Mesenchymal stem cell (in vitro differentiated cells and primary cell): ENCODE measurements around the gene CRLF1.

ENCODE experiments used
- DNase-seq: peaks from one replicate; pipeline ENCODE4 v3.0.0-alpha.2; 2013
- H2AFZ ChIP-seq: one replicate; pipeline ENCODE4 v1.6.1; 2013; ENCODE audit warnings: low read depth, mild to moderate bottlenecking, control low read depth, inconsistent platforms, low read length, moderate library complexity
- H2AK5ac ChIP-seq: 2 replicates; pipeline ENCODE4 v1.6.1; 2013; ENCODE audit warnings: low read length, moderate library complexity, mild to moderate bottlenecking, inconsistent platforms; ENCODE audit not compliant: severe bottlenecking
- H2BK120ac ChIP-seq: one replicate; pipeline ENCODE4 v1.6.1; 2013; ENCODE audit warnings: low read depth, mild to moderate bottlenecking, inconsistent platforms, low read length, moderate library complexity
- H2BK12ac ChIP-seq, 2 experiments: one replicate each; pipeline ENCODE4 v1.6.1; 2013; ENCODE audit warnings: inconsistent platforms in 2 of 2, low read length in 2 of 2, mild to moderate bottlenecking in 2 of 2, moderate library complexity in 2 of 2, control low read depth in 1 of 2
- H2BK15ac ChIP-seq: one replicate; pipeline ENCODE4 v1.6.1; 2013; ENCODE audit warnings: mild to moderate bottlenecking, low read depth, inconsistent platforms; ENCODE audit not compliant: poor library complexity, severe bottlenecking
- H2BK5ac ChIP-seq: 2 replicates; pipeline ENCODE4 v1.6.1; 2013; ENCODE audit warnings: low read depth, mild to moderate bottlenecking, low read length, control low read depth, inconsistent platforms; ENCODE audit not compliant: poor library complexity, severe bottlenecking
- H3K14ac ChIP-seq, 2 experiments: one replicate each; pipeline ENCODE4 v1.6.1; 2013; ENCODE audit warnings: inconsistent platforms in 2 of 2, low read length in 2 of 2, control low read depth in 1 of 2, mild to moderate bottlenecking in 1 of 2, moderate library complexity in 1 of 2
- H3K18ac ChIP-seq, 2 experiments: one replicate each; pipeline ENCODE4 v1.6.1; 2013; ENCODE audit warnings: inconsistent platforms in 2 of 2, low read length in 2 of 2, control low read depth in 1 of 2, low read depth in 1 of 2, mild to moderate bottlenecking in 1 of 2
- H3K23ac ChIP-seq, 2 experiments: one replicate each; pipeline ENCODE4 v1.6.1; 2013; ENCODE audit warnings: inconsistent platforms in 2 of 2, low read length in 2 of 2, mild to moderate bottlenecking in 2 of 2, moderate library complexity in 2 of 2, control low read depth in 1 of 2
- H3K27ac ChIP-seq: 2 replicates; pipeline ENCODE4 v1.5.1; 2013; ENCODE audit warnings: mild to moderate bottlenecking, moderate library complexity, low read length, control low read depth, inconsistent platforms; ENCODE audit not compliant: poor library complexity, severe bottlenecking
- H3K27me3 ChIP-seq, 2 experiments: 2 replicates each; pipeline versions ENCODE4 v1.6.1 to v1.7.0; 2013; ENCODE audit warnings: low read length in 2 of 2, mild to moderate bottlenecking in 2 of 2, moderate library complexity in 2 of 2, control low read depth in 1 of 2, inconsistent platforms in 1 of 2; ENCODE audit not compliant: control insufficient read depth in 1 of 2, insufficient read depth in 1 of 2
- H3K36me3 ChIP-seq, 2 experiments: 2 replicates each; pipeline versions ENCODE4 v1.6.1 to v1.7.0; 2013; ENCODE audit warnings: low read length in 2 of 2, control low read depth in 1 of 2, inconsistent platforms in 1 of 2, low read depth in 1 of 2, mild to moderate bottlenecking in 1 of 2; ENCODE audit not compliant: insufficient read depth in 2 of 2, control insufficient read depth in 1 of 2
- H3K4ac ChIP-seq, 2 experiments: one replicate each; pipeline ENCODE4 v1.6.1; 2013; ENCODE audit warnings: inconsistent platforms in 2 of 2, low read length in 2 of 2, mild to moderate bottlenecking in 2 of 2, moderate library complexity in 2 of 2, control low read depth in 1 of 2, low read depth in 1 of 2
- H3K4me1 ChIP-seq: 2 replicates; pipeline ENCODE4 v1.6.1; 2013; ENCODE audit warnings: low read depth, low read length, control low read depth; ENCODE audit not compliant: control insufficient read depth, insufficient read depth
- H3K4me2 ChIP-seq: 2 replicates; pipeline ENCODE4 v1.6.1; 2013; ENCODE audit warnings: low read length, mild to moderate bottlenecking, inconsistent platforms; ENCODE audit not compliant: poor library complexity, severe bottlenecking
- H3K4me3 ChIP-seq, 2 experiments: 2 replicates each; pipeline versions ENCODE4 v1.5.1 to v1.7.0; 2013; ENCODE audit warnings: low read length in 2 of 2, mild to moderate bottlenecking in 2 of 2, control low read depth in 1 of 2, low read depth in 1 of 2; ENCODE audit not compliant: insufficient read depth in 1 of 2
- H3K79me1 ChIP-seq: replicated peaks from 2 replicates; pipeline ENCODE4 v1.6.1; 2013; ENCODE audit warnings: mild to moderate bottlenecking, control low read depth, low read length, inconsistent platforms; ENCODE audit not compliant: poor library complexity, severe bottlenecking
- H3K9ac ChIP-seq: 2 replicates; pipeline ENCODE4 v1.7.0; 2013; ENCODE audit warnings: mild to moderate bottlenecking, low read length, moderate library complexity
- H3K9me3 ChIP-seq: 2 replicates; pipeline ENCODE4 v1.7.0; 2013; ENCODE audit warnings: mild to moderate bottlenecking, low read length; ENCODE audit not compliant: control insufficient read depth
- H4K8ac ChIP-seq: one replicate; pipeline ENCODE4 v1.6.1; 2013; ENCODE audit warnings: inconsistent platforms, mild to moderate bottlenecking, low read length, moderate library complexity
- H4K91ac ChIP-seq: one replicate; pipeline ENCODE4 v1.6.1; 2013; ENCODE audit warnings: mild to moderate bottlenecking, low read length, inconsistent platforms
- WGBS: methylation state at CpG from one replicate; pipeline ENCODE4 v1.1.7; 2013; ENCODE audit warnings: mixed read lengths; 5-methylcytosine and 5-hydroxymethylcytosine counted together

CRLF1 gene

GRCh38 chr19:18633321-18633720, 26.7 kb upstream of the CRLF1 start:
- Histone ChIP-seq H4K91ac (no peak overlapping the region), H3K4me1 (peaks cover 17% of the 10 kb centered on the region), H2AFZ (no peak overlapping the region), H3K27ac (no peak overlapping the region), H2BK5ac (no peak overlapping the region), H3K79me1 (peaks cover 8% of the 10 kb centered on the region), H4K8ac (no peak overlapping the region), H3K4ac (no peak overlapping the region), H2BK15ac (no peak overlapping the region), H3K36me3 (no peaks in the 10 kb centered on the region), H3K9me3 (no peaks in the 10 kb centered on the region), H3K18ac (no peak overlapping the region), H3K4me2 (no peak overlapping the region), H2BK12ac (no peak overlapping the region), H3K14ac (no peak overlapping the region), H2AK5ac (no peak overlapping the region), H3K23ac (no peak overlapping the region), H3K27me3 (peaks cover 14 to 20% of the 10 kb centered on the region in 2 experiments), H3K4me3 (no peak overlapping the region), H2BK120ac (no peak overlapping the region), H3K9ac (no peak overlapping the region)
- 73% methylated on average over 8 of the region's 8 CpGs for WGBS
- DNase-seq = no peak

DNA sequence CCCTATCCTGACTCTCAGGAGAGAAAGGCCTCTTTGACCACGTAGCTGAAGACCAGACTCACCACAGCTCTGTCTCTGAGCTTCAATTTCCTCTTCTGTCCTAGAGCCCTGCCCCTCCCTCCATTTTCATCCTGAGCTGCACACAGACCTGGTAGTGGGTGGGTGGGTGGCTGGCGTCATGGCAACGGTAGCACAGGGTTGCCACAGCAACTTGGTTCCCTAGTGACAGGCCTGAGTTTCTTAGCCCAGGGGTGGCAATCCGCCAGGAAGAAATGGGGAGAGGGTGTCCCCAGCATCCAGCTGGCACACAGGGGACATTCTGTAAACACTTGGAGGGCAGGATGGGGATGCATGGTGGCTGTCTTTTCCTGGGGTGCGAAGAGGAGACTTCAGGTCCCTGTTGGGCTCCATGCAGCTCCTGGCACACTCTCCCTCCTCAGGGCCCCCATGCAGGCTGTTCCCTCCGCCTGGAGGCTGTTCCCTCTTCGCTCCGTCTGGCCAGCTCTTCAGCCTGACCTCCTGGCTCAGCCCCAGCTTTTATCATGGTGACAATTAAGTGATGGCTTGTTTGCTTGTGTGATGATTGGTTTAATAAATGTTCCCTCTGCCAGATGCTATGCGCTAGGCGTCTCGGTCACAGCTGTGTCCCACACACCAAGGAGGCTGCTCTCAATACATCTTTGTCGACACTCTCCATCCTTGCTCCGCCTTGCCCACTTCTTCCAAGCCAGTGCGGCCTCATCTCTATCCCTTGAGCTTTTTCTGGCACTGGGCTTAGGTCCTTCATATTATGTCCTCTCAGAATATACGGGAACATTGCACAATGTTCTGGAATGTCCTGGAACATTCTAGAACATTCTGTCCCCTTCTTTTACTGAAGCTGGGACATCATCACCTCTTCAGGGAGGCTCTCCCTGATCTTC, 22.8 kb upstream of the CRLF1 start:
- H4K91ac ChIP-seq = peak overlapping the region; percentile 48
- no peak overlapping the region for H3K4me2 ChIP-seq
- H3K27me3 ChIP-seq = peaks cover 18 to 21% of the 10 kb centered on the region in 2 experiments
- no peak overlapping the region for H3K4me3 ChIP-seq
- no peak overlapping the region for H2BK5ac ChIP-seq
- H3K14ac ChIP-seq = peak overlapping the region in 1 of 2 experiments; percentile 70
- no peak overlapping the region for H2AFZ ChIP-seq
- H3K23ac ChIP-seq = no peak overlapping the region
- no peak overlapping the region for H2BK15ac ChIP-seq
- H2BK12ac ChIP-seq = no peak overlapping the region
- WGBS = 86% methylated on average over 13 of the region's 15 CpGs
- H3K9me3 ChIP-seq = no peaks in the 10 kb centered on the region
- no peak overlapping the region for H3K4ac ChIP-seq
- no peak overlapping the region for H3K9ac ChIP-seq
- H2AK5ac ChIP-seq = no peak overlapping the region
- no peak overlapping the region for H3K18ac ChIP-seq
- no peak for DNase-seq
- no peaks in the 10 kb centered on the region for H3K79me1 ChIP-seq
- no peaks in the 10 kb centered on the region for H3K36me3 ChIP-seq
- peak overlapping the region; percentile 9 for H4K8ac ChIP-seq
- H3K27ac ChIP-seq = no peak overlapping the region
- H2BK120ac ChIP-seq = no peak overlapping the region
- no peaks in the 10 kb centered on the region for H3K4me1 ChIP-seq

DNA sequence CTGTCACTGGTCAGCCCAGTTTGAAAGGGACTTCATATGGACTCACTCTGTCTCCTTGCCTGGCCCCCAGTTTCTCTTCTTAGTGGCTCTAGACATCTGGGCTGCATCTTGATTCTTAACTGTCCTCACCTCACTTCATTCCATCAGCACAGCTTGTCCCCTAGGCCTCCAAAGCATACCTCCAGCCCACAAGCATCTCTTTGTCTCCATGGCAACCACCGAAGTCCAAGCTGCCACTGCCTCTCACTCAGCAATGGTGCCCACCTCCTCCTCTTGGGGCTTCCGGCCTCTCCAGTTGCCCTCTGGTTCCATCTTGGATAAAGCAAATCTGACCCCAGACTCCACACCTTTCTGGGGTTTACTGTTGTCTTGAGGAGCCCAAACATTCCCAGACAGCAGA, 20.3 kb upstream of the CRLF1 start:
- Histone ChIP-seq H3K79me1 (no peaks in the 10 kb centered on the region), H3K4me2 (no peak overlapping the region), H2BK5ac (no peak overlapping the region), H3K4ac (no peak overlapping the region), H3K36me3 (no peaks in the 10 kb centered on the region), H3K18ac (no peak overlapping the region), H2AFZ (no peak overlapping the region), H2BK120ac (no peak overlapping the region), H3K27me3 (peaks cover 18 to 26% of the 10 kb centered on the region in 2 experiments), H3K9me3 (no peaks in the 10 kb centered on the region), H3K4me3 (no peak overlapping the region), H2AK5ac (no peak overlapping the region), H3K27ac (no peak overlapping the region), H3K4me1 (no peaks in the 10 kb centered on the region), H3K14ac (no peak overlapping the region), H3K9ac (no peak overlapping the region), H4K8ac (no peak overlapping the region), H2BK12ac (no peak overlapping the region), H4K91ac (no peak overlapping the region), H2BK15ac (no peak overlapping the region), H3K23ac (no peak overlapping the region)
- no peak for DNase-seq
- WGBS = 82% methylated on average over 2 of the region's 2 CpGs

- Histone ChIP-seq H3K14ac (no peak overlapping the region), H2BK120ac (no peak overlapping the region), H3K36me3 (no peaks in the 10 kb centered on the region), H2BK5ac (no peak overlapping the region), H3K18ac (no peak overlapping the region), H2AK5ac (no peak overlapping the region), H4K91ac (no peak overlapping the region), H2BK15ac (no peak overlapping the region), H4K8ac (no peak overlapping the region), H3K4me1 (no peaks in the 10 kb centered on the region), H3K27me3 (peaks cover 16 to 27% of the 10 kb centered on the region in 2 experiments), H3K79me1 (no peaks in the 10 kb centered on the region), H3K9me3 (peaks cover 5% of the 10 kb centered on the region), H3K4me2 (no peak overlapping the region), H3K27ac (no peak overlapping the region), H2BK12ac (no peak overlapping the region), H3K23ac (no peak overlapping the region), H3K4ac (no peak overlapping the region), H3K9ac (no peak overlapping the region), H2AFZ (no peak overlapping the region), H3K4me3 (no peak overlapping the region)
- WGBS = 77% methylated on average over 7 of the region's 7 CpGs
- no peak for DNase-seq
These were observed 14.3 kb upstream of the CRLF1 start for GRCh38 chr19:18620902-18621301.
